ENCODE results near the gene SP2. TPM values are rescaled to one million over a fixed set of nuclear protein-coding genes. Genes with fewer than 3 reads are reported as not detected.
A peak's percentile ranks its signal among the peaks of the same experiment; 100 is the strongest.

SP2 gene
- 10 to 100 TPM in 5 of 9 donors, 1 to 10 TPM in 4; 1.8 to 20.8 (median 11.1) TPM for total RNA-seq
- polyA plus RNA-seq: 10 to 100 TPM in 1 of 3 donors, 1 to 10 TPM in 2; 4.5 to 21.1 (median 8.0) TPM
- long read RNA-seq, donor 1, partial matches to known transcripts: 5 of 6 reads
- long read RNA-seq, donor 1, other reads (novel, unspliced or antisense): 0 of 6 reads
- long read RNA-seq, donor 2: 0 reads
- long read RNA-seq, donor 3, partial matches to known transcripts: 12 of 13 reads
- long read RNA-seq, donor 3, other reads (novel, unspliced or antisense): 0 of 13 reads
- long read RNA-seq, donor 4: 0 reads
- long read RNA-seq, donor 5, transcript SP2-201 (7 exons, 3,112 nt): major isoform, 14 of 20 reads
- long read RNA-seq, donor 5, partial matches to known transcripts: 1 of 20 reads
- long read RNA-seq, donor 5, other reads (novel, unspliced or antisense): 5 of 20 reads
- long read RNA-seq, donor 6, partial matches to known transcripts: 1 of 2 reads
- long read RNA-seq, donor 6, other reads (novel, unspliced or antisense): 1 of 2 reads
- long read RNA-seq, donor 7, partial matches to known transcripts: 0 of 1 reads
- long read RNA-seq, donor 7, other reads (novel, unspliced or antisense): 0 of 1 reads
- long read RNA-seq, donor 8, partial matches to known transcripts: 7 of 8 reads
- long read RNA-seq, donor 8, other reads (novel, unspliced or antisense): 0 of 8 reads
- long read RNA-seq, donor 9, partial matches to known transcripts: 0 of 2 reads
- long read RNA-seq, donor 9, other reads (novel, unspliced or antisense): 0 of 2 reads
- long read RNA-seq, donor 10, partial matches to known transcripts: 0 of 2 reads
- long read RNA-seq, donor 10, other reads (novel, unspliced or antisense): 0 of 2 reads

DNA sequence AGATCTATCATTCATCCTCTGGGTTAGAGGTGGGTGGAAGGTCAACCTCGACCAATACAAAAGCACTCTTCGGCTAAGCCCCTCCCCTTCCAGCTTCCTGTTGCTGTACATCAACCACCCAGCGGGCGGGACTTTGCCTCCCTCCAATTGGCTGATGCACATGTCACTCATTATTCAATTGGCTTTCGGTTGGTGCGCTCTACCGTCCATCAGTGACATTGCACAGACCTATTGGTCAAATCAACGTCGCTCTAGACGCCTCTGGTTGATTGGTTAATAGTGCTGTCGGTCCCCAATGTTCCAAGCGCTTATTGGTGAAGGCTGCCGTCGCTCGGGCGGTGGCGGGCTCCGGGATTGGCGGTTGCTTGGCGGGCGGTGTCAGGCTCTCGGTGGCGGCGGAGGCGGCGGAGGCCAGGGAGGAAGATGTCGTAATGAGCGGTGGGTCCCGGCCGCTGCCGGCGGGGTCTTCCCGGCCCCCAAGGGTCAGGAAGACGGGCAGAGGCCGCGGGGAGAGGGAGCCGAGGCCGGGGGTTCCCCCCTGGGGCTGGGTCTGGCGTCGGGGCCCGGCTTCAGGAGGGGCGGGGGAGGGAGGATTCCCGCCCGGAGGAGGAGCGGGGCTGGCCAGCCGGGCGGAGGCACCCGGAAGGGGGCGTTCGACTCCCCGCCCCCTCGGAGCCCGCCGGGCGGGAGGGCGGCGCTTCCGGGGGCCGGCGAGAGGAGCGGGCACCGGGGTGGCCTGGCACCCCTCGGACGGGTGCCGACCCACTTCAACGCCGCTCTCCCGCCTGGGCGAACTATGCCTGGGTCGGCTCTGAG is at the start of gene SP2:
Gene SP2 (plus strand): TSS at position 381 of the 816 bp plus-strand sequence. CDS start 51 bp downstream, at position 432.
- Histone ChIP-seq H3K9me3 (replicated peaks in 1 of 3) (no peaks in the 10 kb centered on the region), H3K4me3 (peak within 1 kb of the TSS; percentile 27 to 89 (median 80)), H3K27me3 (no peaks in the 10 kb centered on the region), H3K27ac (peak within 1 kb of the TSS; percentile 93 to 98 (median 98)), H3K36me3 (replicated peaks in 1 of 2) (no peaks in the 10 kb centered on the region), H3K4me1 (replicated peaks in 1 of 2) (peaks cover 10 to 31% of the 10 kb centered on the region in 2 donors)
- TF ChIP-seq POLR2A (IDR thresholded peaks at IDR 0.05): peak; percentile 48 to 61
- TF ChIP-seq, protein P1, sequence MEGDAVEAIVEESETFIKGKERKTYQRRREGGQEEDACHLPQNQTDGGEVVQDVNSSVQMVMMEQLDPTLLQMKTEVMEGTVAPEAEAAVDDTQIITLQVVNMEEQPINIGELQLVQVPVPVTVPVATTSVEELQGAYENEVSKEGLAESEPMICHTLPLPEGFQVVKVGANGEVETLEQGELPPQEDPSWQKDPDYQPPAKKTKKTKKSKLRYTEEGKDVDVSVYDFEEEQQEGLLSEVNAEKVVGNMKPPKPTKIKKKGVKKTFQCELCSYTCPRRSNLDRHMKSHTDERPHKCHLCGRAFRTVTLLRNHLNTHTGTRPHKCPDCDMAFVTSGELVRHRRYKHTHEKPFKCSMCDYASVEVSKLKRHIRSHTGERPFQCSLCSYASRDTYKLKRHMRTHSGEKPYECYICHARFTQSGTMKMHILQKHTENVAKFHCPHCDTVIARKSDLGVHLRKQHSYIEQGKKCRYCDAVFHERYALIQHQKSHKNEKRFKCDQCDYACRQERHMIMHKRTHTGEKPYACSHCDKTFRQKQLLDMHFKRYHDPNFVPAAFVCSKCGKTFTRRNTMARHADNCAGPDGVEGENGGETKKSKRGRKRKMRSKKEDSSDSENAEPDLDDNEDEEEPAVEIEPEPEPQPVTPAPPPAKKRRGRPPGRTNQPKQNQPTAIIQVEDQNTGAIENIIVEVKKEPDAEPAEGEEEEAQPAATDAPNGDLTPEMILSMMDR (IDR thresholded peaks at IDR 0.05): peak in 3 of 6 experiments; percentile 1 to 17 (median 12)
- intact Hi-C loops (cut with DNase I): no loop called here
- DNase-seq: peak; percentile 99 to 100 (median 100)
- 0 to 2% (median 0%) methylated on average over 6 to 70 of the region's 70 CpGs for WGBS, 4 donors

DNA sequence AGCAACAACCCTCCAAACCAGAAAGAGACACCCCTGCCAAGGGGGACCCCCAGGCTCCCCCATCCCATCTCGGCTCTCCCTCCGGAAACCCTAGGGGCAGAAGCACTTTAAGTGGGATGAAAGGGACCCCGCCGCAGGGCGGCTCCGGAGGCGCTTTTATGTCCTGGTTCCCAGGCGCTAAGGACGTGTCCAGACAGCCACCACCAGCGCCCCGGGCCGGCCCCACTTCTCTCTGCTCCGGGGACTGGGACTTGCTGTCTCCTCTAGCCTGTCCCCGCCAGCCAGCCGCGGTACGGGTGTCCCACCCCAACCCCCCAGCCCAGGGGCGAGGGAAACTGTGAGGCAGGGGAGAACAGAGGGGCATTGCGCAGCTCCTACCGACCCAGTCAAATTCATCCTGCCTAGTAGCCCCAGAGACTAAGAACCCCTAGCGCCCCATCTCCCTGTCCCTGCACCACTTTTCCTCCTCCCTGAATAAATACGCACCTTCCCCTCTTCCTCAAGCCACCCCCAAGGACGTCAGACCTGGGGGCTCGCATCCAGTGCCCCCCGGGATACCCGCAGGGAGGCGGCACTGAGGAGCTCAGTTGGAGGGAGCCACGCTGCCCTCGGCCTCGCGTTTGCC is 49.2 kb upstream of the SP2 start:
- WGBS, 4 donors: 32 to 51% (median 40%) methylated on average over 9 to 31 of the region's 31 CpGs
- Histone ChIP-seq H3K4me3 (no peak overlapping the region), H3K27me3 (peaks cover 14% of the 10 kb centered on the region), H3K36me3 (replicated peaks in 1 of 2) (no peaks in the 10 kb centered on the region), H3K4me1 (replicated peaks in 1 of 2) (peaks cover 8 to 12% of the 10 kb centered on the region in 2 donors), H3K27ac (no peak overlapping the region), H3K9me3 (replicated peaks in 1 of 3) (no peaks in the 10 kb centered on the region)
- TF ChIP-seq POLR2A (IDR thresholded peaks at IDR 0.05): no peak
- TF ChIP-seq, protein P1 (IDR thresholded peaks at IDR 0.05): no peak
- intact Hi-C loops (cut with DNase I): loop anchor here in 1 of 2 donors (5.0 kb wide), 1 partner anchor 170 kb away; no protein-coding TSS in a partner anchor
- no peak for DNase-seq

DNA sequence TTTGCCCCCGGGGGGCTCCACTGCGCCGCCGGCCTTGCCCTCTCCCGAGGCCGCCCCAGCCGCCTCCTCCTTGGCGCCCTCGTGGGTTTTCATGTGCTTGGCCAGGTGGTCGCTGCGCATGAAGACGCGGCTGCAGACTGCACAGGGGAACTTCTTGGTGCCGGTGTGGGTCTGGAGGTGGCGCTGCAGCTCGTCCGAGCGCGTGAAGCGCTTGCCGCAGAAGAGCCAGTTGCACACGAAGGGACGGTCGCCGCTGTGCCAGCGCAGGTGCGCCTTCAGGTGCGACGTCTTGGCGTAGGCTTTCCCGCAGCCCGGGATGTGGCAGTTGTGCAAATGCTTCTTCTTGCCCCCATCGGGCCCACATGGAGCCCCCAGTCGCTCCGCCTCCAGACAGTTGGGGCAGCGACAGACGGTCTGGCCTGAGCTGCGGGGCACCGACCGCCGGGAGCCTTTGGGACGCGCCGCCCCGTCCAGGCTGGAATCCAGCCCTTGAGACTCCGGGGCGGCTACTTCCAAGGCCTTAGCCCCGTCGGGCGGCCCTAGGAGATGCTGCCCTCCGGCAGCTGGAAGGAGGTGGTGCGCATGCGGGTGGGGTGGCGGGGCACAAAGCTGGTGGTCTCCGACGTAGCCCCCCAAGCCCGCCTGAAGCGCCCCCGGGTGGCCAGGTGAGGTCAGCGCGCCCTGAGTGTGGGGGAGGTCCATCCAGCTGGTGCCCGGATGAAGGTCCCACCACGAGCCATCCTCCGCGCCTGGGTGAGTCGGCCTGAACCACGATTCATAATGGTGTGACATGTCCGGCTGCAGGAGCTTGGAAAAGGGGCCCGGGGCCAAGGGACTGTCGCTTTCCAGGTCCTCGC is 48.5 kb upstream of the SP2 start:
- Histone ChIP-seq H3K27ac (no peak overlapping the region), H3K9me3 (replicated peaks in 1 of 3) (no peaks in the 10 kb centered on the region), H3K4me1 (replicated peaks in 1 of 2) (peaks cover 8 to 12% of the 10 kb centered on the region in 2 donors), H3K4me3 (no peak overlapping the region), H3K36me3 (replicated peaks in 1 of 2) (no peaks in the 10 kb centered on the region), H3K27me3 (peaks cover 19% of the 10 kb centered on the region)
- DNase-seq: no peak
- TF ChIP-seq POLR2A (IDR thresholded peaks at IDR 0.05): no peak
- TF ChIP-seq, protein P1 (IDR thresholded peaks at IDR 0.05): no peak
- intact Hi-C loops (cut with DNase I): loop anchor here in 1 of 2 donors (5.0 kb wide), 1 partner anchor 170 kb away; no protein-coding TSS in a partner anchor
- 41 to 60% (median 51%) methylated on average over 10 to 71 of the region's 71 CpGs for WGBS, 4 donors
